AG04450 (cell line): ENCODE results near the gene ONECUT3. TPM values are rescaled to one million over a fixed set of nuclear protein-coding genes. Genes with fewer than 3 reads are reported as not detected.
"Not testable (repeated sequence)": the region's sequence is repeated elsewhere in the genome, so short reads cannot be mapped to it uniquely, and the experiment has no call there.

Experiments
- CTCF ChIA-PET: fragments of 300-600, 350-600 bp; formaldehyde crosslinking; extraction: SDS; loops from one replicate; lab custom pipeline; 2022; ENCODE audit warnings: antibody characterized with exemption, inconsistent platforms; lab: Charles Lee
- POLR2A ChIA-PET: fragments of 350-600 bp; formaldehyde crosslinking; extraction: SDS; loops from one replicate; lab custom pipeline; 2021; ENCODE audit warnings: antibody characterized with exemption, inconsistent platforms; lab: Yijun Ruan, JAX
- DNase-seq: peaks from one replicate; pipeline ENCODE4 v3.0.0-alpha.2; 2011; ENCODE audit warnings: low read depth, low spot score
- H3K27ac ChIP-seq: one replicate; pipeline ENCODE4 v1.5.1; 2012; ENCODE audit warnings: low read depth, low read length, control low read depth
- H3K27me3 ChIP-seq: one replicate; pipeline ENCODE4 v1.6.0; 2012; ENCODE audit warnings: low read length; ENCODE audit not compliant: control insufficient read depth, insufficient read depth
- H3K4me3 ChIP-seq: 2 replicates; pipeline ENCODE4 v1.5.1; 2011; ENCODE audit warnings: mild to moderate bottlenecking, low read depth, low read length, control low read depth
- H3K9me3 ChIP-seq: 2 replicates; pipeline ENCODE4 v1.5.1; 2012; ENCODE audit warnings: low read length; ENCODE audit not compliant: control insufficient read depth, insufficient read depth
- CTCF ChIP-seq: IDR thresholded peaks from 2 replicates; pipeline ENCODE4 v1.5.1; 2011; ENCODE audit warnings: low read depth, low read length, control low read depth, inconsistent platforms
- polyA plus RNA-seq: library from polyadenylated mRNA; depleted of rRNA; stranded (reverse); fragments of >200 nt; gene quantifications from 2 replicates; pipeline ENCODE4 v1.2.3, GENCODE V29; 2011

The ONECUT3 gene
- polyA plus RNA-seq, 1 experiment: not detected

DNA sequence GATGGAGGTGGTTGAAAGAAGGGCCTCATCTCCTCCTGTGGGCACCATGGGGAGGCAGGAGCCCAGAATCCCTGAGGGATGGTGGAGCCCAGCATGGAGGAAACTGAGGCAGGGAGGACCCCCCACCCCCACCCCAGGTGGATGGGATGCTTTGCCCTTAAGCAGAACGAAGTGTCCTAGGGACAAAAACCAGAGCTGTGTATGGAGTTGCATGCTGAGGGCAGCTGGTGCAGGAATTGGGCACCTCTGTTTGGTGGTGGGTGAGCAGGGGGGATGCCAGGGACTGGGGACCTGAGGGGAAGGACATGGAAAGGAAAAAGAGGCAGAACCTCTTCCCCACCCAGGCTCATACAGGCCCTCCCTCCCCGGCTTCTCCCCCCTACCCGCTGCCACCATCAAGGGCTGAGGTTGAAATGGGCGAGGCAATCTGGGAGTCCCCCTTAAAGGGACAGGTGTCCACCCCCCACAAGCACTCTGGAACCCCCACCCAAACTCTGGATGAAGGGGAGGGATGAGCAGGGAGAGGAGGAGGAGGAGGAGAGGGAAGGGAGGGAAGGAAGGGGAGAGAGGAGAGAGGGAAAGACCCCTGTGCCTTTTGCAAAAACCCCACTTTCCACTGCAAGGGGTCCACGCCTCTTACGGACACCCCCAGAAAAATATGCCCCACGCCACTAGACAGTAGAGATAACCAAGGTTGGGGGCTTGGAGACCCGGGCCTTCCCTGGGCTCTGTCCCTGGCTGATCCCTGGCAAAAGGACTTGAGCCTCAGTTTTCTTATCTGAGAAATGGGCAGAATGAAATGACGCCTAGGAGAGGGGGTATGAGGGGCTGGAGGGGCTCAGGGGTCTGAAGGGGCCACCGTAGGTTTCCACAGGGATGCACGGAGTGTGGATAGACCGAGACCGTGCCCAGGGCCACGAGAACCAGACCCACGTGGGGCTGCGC lies 5.9 kb downstream of the ONECUT3 start:
- Histone ChIP-seq H3K9me3 (no peaks in the 10 kb centered on the region; the same call in 1 of the 2 replicates), H3K4me3 (no peak overlapping the region), H3K27me3 (peaks cover 85% of the 10 kb centered on the region), H3K27ac (no peak overlapping the region)
- no peak for DNase-seq
- ChIA-PET CTCF (interaction anchor here (1.4 kb wide), 1 partner anchor 87 kb away, joined by 3 read pairs; no protein-coding TSS in a partner anchor), POLR2A (no interaction called here)
- no peak for TF ChIP-seq CTCF

DNA sequence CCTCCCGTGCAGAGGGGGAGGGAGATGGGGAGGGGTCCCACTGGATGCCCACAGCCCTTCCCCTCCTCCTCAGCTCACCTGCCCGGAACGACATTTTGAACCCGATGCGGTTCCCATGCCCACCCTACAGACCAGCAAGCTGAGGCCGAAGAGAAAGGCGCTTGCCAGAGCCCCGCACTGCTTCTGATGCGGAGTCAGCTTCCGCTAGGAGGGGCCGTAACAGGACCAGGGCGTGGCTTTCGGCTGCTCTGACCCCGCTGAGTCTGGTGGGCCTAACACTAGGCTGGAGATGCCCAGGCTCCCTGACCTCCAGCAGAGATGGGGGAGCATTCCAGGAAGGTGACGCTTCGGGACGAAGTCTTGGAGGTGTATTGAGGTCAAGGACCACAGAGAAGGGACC lies 6.7 kb downstream of the ONECUT3 start:
- no peaks in the 10 kb centered on the region; the same call in 1 of the 2 replicates for H3K9me3 ChIP-seq
- peaks cover 89% of the 10 kb centered on the region for H3K27me3 ChIP-seq
- no peak for DNase-seq
- no peak for TF ChIP-seq CTCF
- ChIA-PET POLR2A (no interaction called here), CTCF (no interaction called here)
- no peak overlapping the region for H3K27ac ChIP-seq
- no peak overlapping the region for H3K4me3 ChIP-seq

GRCh38 chr19:1760786-1761527 lies 7.7 kb downstream of the ONECUT3 start:
- H3K9me3 ChIP-seq, H3K4me3 ChIP-seq, DNase-seq, H3K27ac ChIP-seq: not testable (repeated sequence)
- ChIA-PET POLR2A (interaction anchor here (0.7 kb wide), 1 partner anchor 24 kb away, joined by 10 read pairs; no protein-coding TSS in a partner anchor), CTCF (interaction anchor here (0.6 to 1.1 kb wide), 3 partner anchors 13 to 215 kb away, joined by 3 to 7 read pairs (median 3); no protein-coding TSS in a partner anchor)
- peaks cover 90% of the 10 kb centered on the region for H3K27me3 ChIP-seq

- ChIA-PET CTCF (interaction anchor here (0.6 to 1.1 kb wide), 3 partner anchors 12 to 216 kb away, joined by 3 to 7 read pairs (median 3); no protein-coding TSS in a partner anchor), POLR2A (interaction anchor here (0.7 kb wide), 1 partner anchor 25 kb away, joined by 10 read pairs; no protein-coding TSS in a partner anchor)
- no peak overlapping the region for H3K4me3 ChIP-seq
- H3K9me3 ChIP-seq: no peaks in the 10 kb centered on the region; the same call in 1 of the 2 replicates
- DNase-seq: no peak
- no peak overlapping the region for H3K27ac ChIP-seq
- H3K27me3 ChIP-seq: peaks cover 89% of the 10 kb centered on the region
- no peak for TF ChIP-seq CTCF
These were observed 8.4 kb downstream of the ONECUT3 start for GRCh38 chr19:1761528-1762242.
